ENCODE measurements around the gene ZBTB20.

Gene ZBTB20

DNA sequence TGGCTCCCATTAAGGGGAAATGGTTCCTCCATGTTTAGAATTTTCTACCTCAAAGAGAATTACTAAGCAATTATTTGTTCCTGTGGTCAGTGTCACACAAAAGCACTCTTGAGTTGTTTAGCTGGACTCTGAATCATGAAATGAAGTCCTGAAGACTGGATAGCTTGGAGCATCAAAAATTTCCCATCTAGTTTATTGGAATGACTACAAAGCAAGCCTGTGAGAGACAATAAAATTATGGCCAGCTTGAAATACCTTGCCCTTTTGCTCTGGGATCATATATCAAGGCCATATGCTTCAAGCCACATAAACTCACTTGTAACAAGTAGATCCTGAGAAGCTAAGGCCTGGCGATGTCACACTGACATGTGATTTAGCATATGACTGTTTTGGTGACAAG, 561.0 kb downstream of the ZBTB20 start:
- Mint-ChIP-seq H3K4me3 (no peak overlapping the region), H3K4me1 (ENCODE audit: low read depth) (peaks cover 2% of the 10 kb centered on the region), H3K9me3 (no peaks in the 10 kb centered on the region), H3K27me3 (ENCODE audit: low read depth) (no peaks in the 10 kb centered on the region), H3K36me3 (ENCODE audit: low read depth) (no peaks in the 10 kb centered on the region), H3K27ac (no peak overlapping the region)

GRCh38 chr3:114585687-114586086, 561.4 kb downstream of the ZBTB20 start:
- Mint-ChIP-seq H3K27ac (no peak overlapping the region), H3K4me1 (ENCODE audit: low read depth) (peaks cover 2% of the 10 kb centered on the region), H3K4me3 (no peak overlapping the region), H3K36me3 (ENCODE audit: low read depth) (no peaks in the 10 kb centered on the region), H3K9me3 (no peaks in the 10 kb centered on the region), H3K27me3 (ENCODE audit: low read depth) (no peaks in the 10 kb centered on the region)

DNA sequence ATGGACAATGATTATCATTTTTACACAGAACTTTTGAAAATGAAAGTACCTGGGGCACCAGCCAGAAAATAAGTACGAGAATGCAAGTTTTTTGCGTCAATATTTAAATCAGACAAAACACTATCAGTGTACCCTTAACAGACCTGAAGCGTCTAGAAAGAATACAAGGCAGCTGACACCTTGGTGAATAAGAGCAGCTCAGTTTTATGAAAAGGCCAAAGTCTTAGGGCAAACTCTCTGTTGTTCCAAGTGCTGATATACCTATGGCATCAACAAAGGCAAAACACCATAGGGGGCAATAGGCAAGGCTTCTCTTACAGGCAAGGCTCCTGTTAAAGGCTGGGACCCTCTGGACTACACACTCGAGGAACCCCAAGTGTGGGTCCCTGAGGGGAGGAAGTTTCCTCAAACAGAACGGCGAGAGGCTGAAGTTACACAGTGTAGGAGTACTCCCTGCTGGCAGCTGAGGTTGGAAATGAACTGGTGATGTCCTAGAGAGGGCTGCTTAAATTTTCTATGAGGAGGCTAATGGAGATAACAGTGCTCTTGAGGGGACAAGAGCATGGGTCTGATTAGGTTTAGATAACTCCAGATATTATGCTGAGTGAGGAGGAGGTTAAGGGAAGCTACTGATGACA, 562.2 kb downstream of the ZBTB20 start:
- no peaks in the 10 kb centered on the region for H3K9me3 Mint-ChIP-seq
- peaks cover 2% of the 10 kb centered on the region for H3K4me1 Mint-ChIP-seq (ENCODE audit: low read depth)
- no peaks in the 10 kb centered on the region for H3K27me3 Mint-ChIP-seq (ENCODE audit: low read depth)
- no peaks in the 10 kb centered on the region for H3K36me3 Mint-ChIP-seq (ENCODE audit: low read depth)
- no peak overlapping the region for H3K27ac Mint-ChIP-seq
- H3K4me3 Mint-ChIP-seq, result no peak overlapping the region

DNA sequence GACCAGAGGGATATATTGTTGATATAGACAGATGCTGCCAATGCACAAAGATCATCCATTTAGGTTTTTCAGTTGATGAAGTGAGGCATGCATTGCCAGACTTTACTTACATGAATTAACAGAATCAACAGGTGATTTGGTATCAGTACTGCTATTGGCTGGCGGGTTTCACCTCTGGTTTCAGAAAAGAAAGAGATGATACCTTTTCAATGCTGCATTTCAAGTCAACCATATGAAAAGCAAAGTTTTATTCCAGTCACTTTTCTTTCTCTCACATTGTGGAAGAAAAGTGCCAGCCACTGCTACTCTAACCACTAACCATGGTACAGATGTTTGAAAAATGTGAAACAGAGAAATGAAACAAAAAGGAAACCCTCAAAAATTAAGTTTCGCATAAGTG, 564.2 kb downstream of the ZBTB20 start:
- no peaks in the 10 kb centered on the region for H3K9me3 Mint-ChIP-seq
- no peak overlapping the region for H3K4me3 Mint-ChIP-seq
- peaks cover 2% of the 10 kb centered on the region for H3K4me1 Mint-ChIP-seq (ENCODE audit: low read depth)
- H3K27ac Mint-ChIP-seq, result no peak overlapping the region
- H3K27me3 Mint-ChIP-seq (ENCODE audit: low read depth), result no peaks in the 10 kb centered on the region
- no peaks in the 10 kb centered on the region for H3K36me3 Mint-ChIP-seq (ENCODE audit: low read depth)

DNA sequence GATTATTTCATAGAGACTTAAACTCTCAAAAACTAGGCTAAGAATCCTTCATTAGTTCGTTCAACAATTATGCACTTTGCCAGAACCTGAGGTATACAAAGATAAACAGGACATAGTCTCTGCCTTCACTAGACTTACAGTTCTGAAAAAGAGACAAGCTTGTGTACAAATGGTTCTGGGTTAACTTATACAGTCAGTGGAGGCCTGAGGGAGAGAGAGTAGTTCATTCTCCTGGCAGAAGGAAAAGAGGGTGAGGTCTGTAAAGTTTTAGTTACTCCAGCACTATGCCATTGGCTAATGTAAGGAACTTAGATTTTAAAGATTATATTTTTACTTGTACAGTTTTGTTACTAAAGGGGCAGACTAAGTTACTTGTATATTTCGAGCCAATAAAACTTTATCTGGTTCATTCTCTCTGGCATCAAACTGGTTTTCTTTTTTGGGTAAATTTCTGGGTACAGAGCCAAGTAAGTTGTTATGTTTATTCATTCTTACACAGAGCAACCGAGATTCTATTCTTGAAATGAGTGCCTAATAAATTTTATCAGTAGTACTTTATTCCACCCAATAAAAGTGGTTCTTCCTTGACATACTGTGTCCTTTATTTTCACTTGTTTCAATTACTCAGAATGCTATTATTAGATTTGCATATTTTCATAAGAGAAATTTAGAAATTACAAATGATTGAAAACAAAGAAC, 574.6 kb downstream of the ZBTB20 start:
- H3K4me3 Mint-ChIP-seq, result no peak overlapping the region
- H3K9me3 Mint-ChIP-seq, result no peaks in the 10 kb centered on the region
- H3K27me3 Mint-ChIP-seq (ENCODE audit: low read depth), result no peaks in the 10 kb centered on the region
- no peak overlapping the region for H3K27ac Mint-ChIP-seq
- no peaks in the 10 kb centered on the region for H3K36me3 Mint-ChIP-seq (ENCODE audit: low read depth)
- H3K4me1 Mint-ChIP-seq (ENCODE audit: low read depth), result no peaks in the 10 kb centered on the region

DNA sequence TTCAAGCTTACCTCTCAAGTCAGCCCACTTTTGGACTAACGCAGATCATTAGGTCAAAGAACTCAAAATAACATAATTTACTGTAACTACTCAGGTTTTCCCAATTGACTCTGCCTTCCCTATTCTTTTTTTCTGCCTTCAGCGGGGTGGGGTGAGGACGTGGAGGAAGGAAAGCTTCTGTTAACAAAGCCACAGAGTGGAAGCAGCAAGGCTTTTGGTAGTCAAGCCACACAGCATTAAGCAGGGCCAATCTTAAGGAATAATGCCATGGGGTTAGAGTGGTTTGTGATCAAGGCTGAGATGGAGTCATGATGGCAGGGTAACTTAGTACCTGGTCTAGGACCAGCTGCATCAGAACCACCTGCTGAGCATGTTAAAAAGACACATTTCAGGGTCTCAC, 575.7 kb downstream of the ZBTB20 start:
- no peaks in the 10 kb centered on the region for H3K27me3 Mint-ChIP-seq (ENCODE audit: low read depth)
- no peaks in the 10 kb centered on the region for H3K4me1 Mint-ChIP-seq (ENCODE audit: low read depth)
- H3K9me3 Mint-ChIP-seq, result no peaks in the 10 kb centered on the region

DNA sequence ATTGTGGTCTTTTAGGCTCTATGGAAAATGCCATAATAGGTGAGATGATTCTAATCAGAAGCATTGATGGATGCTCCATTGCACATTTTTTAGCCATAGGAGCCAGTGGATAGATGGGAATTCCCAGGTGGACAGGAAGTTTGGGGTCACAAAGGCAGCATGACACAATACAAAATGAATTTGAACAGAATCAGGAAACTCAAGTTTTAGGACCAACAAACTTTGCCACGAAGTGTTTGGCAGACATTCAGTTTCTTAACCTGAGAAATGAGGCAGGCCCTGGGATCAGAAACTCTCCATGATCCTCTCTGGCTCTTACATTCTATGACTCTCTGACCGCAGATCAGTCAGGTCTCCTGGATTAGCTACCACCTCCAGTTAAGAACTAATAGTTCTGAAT, 577.9 kb downstream of the ZBTB20 start:
- Mint-ChIP-seq H3K9me3 (no peaks in the 10 kb centered on the region), H3K4me3 (no peak overlapping the region), H3K27ac (no peak overlapping the region), H3K27me3 (ENCODE audit: low read depth) (no peaks in the 10 kb centered on the region), H3K4me1 (ENCODE audit: low read depth) (no peaks in the 10 kb centered on the region), H3K36me3 (ENCODE audit: low read depth) (no peaks in the 10 kb centered on the region)

More for the DNA sequence above, 575.7 kb downstream of the ZBTB20 start:
- Mint-ChIP-seq H3K36me3 (ENCODE audit: low read depth) (no peaks in the 10 kb centered on the region), H3K27ac (no peak overlapping the region), H3K4me3 (no peak overlapping the region)

DNA sequence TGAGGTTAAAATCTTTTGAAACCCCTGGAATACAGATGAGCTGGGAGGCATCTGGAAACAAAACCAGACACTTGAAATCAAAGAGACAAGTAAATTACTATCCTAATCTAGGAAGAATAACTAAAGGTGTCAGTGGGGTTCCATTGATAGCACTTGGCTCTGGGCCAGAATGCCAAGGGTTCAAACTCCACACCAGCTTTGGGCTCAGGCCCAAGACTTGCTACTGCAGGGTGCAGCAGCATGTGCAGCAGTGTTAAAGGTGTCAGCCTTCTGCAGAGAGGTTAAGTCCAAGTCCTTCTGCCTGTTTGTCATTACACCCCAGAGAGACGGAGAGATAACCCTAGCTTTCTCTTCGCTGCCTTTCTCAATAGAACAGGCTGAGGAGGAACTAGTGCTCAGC, 579.3 kb downstream of the ZBTB20 start:
- H3K27me3 Mint-ChIP-seq (ENCODE audit: low read depth), result no peaks in the 10 kb centered on the region
- no peak overlapping the region for H3K27ac Mint-ChIP-seq
- no peaks in the 10 kb centered on the region for H3K4me1 Mint-ChIP-seq (ENCODE audit: low read depth)
- H3K36me3 Mint-ChIP-seq (ENCODE audit: low read depth), result no peaks in the 10 kb centered on the region
- H3K9me3 Mint-ChIP-seq, result no peaks in the 10 kb centered on the region
- H3K4me3 Mint-ChIP-seq, result no peak overlapping the region

DNA sequence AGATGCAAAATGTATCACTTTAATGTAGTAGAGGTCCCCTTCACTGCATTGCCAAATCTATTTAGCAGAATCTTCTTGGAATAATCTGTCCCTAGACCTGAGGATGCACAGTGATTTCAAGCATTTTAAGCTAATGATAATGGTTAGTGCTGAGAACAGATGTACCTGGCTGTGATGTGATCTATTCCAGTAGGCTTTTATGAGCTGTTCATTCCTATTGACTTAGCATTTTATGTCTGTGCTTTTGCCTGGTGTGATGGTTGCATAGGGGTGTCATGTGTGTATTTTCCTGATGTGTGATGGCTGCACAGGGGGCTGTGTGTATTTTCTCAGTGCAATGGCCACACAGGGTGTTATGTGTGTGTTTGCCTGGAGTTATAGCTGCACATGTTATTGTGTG, 580.3 kb downstream of the ZBTB20 start:
- H3K27me3 Mint-ChIP-seq (ENCODE audit: low read depth), result no peaks in the 10 kb centered on the region
- no peaks in the 10 kb centered on the region for H3K4me1 Mint-ChIP-seq (ENCODE audit: low read depth)
- no peaks in the 10 kb centered on the region for H3K9me3 Mint-ChIP-seq
- no peak overlapping the region for H3K27ac Mint-ChIP-seq
- H3K4me3 Mint-ChIP-seq, result no peak overlapping the region
- no peaks in the 10 kb centered on the region for H3K36me3 Mint-ChIP-seq (ENCODE audit: low read depth)

- H3K27ac Mint-ChIP-seq, result no peak overlapping the region
- H3K4me3 Mint-ChIP-seq, result no peak overlapping the region
- no peaks in the 10 kb centered on the region for H3K9me3 Mint-ChIP-seq
- H3K4me1 Mint-ChIP-seq (ENCODE audit: low read depth), result no peaks in the 10 kb centered on the region
- no peaks in the 10 kb centered on the region for H3K27me3 Mint-ChIP-seq (ENCODE audit: low read depth)
- no peaks in the 10 kb centered on the region for H3K36me3 Mint-ChIP-seq (ENCODE audit: low read depth)
Measured at GRCh38 chr3:114566162-114566755, 580.8 kb downstream of the ZBTB20 start.

GRCh38 chr3:114565216-114565615, 581.9 kb downstream of the ZBTB20 start:
- Mint-ChIP-seq H3K27me3 (ENCODE audit: low read depth) (no peaks in the 10 kb centered on the region), H3K9me3 (no peaks in the 10 kb centered on the region)

DNA sequence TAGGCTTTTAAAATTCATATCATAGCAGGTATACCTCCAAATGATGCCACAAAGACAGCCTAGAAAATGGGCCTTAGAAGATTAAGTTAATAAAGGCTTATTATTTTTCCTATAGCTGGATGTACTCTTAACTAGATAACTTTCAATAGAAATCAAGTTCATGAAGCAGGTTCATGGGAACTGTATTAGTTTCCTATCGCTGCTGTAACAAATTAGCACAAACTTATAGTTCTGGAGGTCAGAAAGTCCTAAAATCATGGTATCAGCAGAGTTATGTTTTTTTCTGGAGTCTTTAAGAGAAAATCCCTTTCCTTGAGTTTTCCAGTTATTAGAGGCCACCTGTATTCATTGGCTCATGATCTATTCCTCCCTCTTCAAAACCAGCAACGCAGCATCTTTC, 583.4 kb downstream of the ZBTB20 start:
- Mint-ChIP-seq H3K27ac (no peak overlapping the region), H3K4me1 (ENCODE audit: low read depth) (no peaks in the 10 kb centered on the region), H3K27me3 (ENCODE audit: low read depth) (no peaks in the 10 kb centered on the region), H3K9me3 (no peaks in the 10 kb centered on the region), H3K4me3 (no peak overlapping the region), H3K36me3 (ENCODE audit: low read depth) (no peaks in the 10 kb centered on the region)

More at GRCh38 chr3:114565216-114565615, 581.9 kb downstream of the ZBTB20 start:
- Mint-ChIP-seq H3K4me1 (ENCODE audit: low read depth) (no peaks in the 10 kb centered on the region), H3K27ac (no peak overlapping the region), H3K4me3 (no peak overlapping the region), H3K36me3 (ENCODE audit: low read depth) (no peaks in the 10 kb centered on the region)

- Mint-ChIP-seq H3K4me3 (no peak overlapping the region), H3K36me3 (ENCODE audit: low read depth) (no peaks in the 10 kb centered on the region), H3K4me1 (ENCODE audit: low read depth) (no peaks in the 10 kb centered on the region), H3K27me3 (ENCODE audit: low read depth) (no peaks in the 10 kb centered on the region), H3K9me3 (no peaks in the 10 kb centered on the region), H3K27ac (no peak overlapping the region)
Measured at GRCh38 chr3:114562557-114562956, 584.5 kb downstream of the ZBTB20 start.

GRCh38 chr3:114558271-114558670, 588.8 kb downstream of the ZBTB20 start:
- H3K9me3 Mint-ChIP-seq, result no peaks in the 10 kb centered on the region
- H3K36me3 Mint-ChIP-seq (ENCODE audit: low read depth), result no peaks in the 10 kb centered on the region
- no peak overlapping the region for H3K4me3 Mint-ChIP-seq
- no peaks in the 10 kb centered on the region for H3K4me1 Mint-ChIP-seq (ENCODE audit: low read depth)
- H3K27ac Mint-ChIP-seq, result no peak overlapping the region
- no peaks in the 10 kb centered on the region for H3K27me3 Mint-ChIP-seq (ENCODE audit: low read depth)

DNA sequence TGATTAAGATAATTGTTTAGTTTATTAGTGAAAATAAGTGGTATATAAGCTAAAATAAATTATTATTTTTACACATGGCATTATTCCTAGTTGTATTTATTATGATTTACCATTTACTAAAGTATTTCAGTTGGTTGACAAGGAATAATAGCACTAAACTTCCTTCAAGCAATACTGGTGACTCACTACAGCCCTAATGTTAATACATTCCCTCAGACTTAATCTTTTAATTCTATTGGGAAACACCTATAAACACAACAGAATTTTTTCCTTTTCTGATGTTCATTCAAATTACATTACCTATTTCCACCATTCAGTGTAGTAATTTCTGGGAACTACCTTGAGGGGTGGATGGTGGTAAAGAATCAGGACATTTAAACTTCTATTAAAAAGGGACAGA, 589.3 kb downstream of the ZBTB20 start:
- no peaks in the 10 kb centered on the region for H3K9me3 Mint-ChIP-seq
- no peaks in the 10 kb centered on the region for H3K4me1 Mint-ChIP-seq (ENCODE audit: low read depth)
- no peak overlapping the region for H3K4me3 Mint-ChIP-seq
- no peak overlapping the region for H3K27ac Mint-ChIP-seq
- H3K36me3 Mint-ChIP-seq (ENCODE audit: low read depth), result no peaks in the 10 kb centered on the region
- H3K27me3 Mint-ChIP-seq (ENCODE audit: low read depth), result no peaks in the 10 kb centered on the region
